Transverse colon (tissue), 4 donors: Measurements from ENCODE around the gene SLC6A17.

Experiments
- POLR2AphosphoS5 ChIP-seq, 3 donors: sonication (generic); formaldehyde crosslinking; IDR thresholded peaks; one replicate each; pipeline ENCODE4 v1.6.1; 2016; ENCODE audit warnings: antibody characterized with exemption in 3 of 3
- TF ChIP-seq, protein P1 (sequence below), 5 experiments: fragments of 200-600 bp in 3 of 5; fragments of 450-650 bp in 2 of 5; sonication (generic) in 3 of 5; IDR thresholded peaks; 1 replicate in 2 of 5; 2 replicates in 3 of 5; pipeline ENCODE4 v1.5.1; 2016 to 2017; ENCODE audit warnings: antibody characterized with exemption in 5 of 5, inconsistent platforms in 3 of 5, mild to moderate bottlenecking in 2 of 5, moderate library complexity in 1 of 5

DNA sequence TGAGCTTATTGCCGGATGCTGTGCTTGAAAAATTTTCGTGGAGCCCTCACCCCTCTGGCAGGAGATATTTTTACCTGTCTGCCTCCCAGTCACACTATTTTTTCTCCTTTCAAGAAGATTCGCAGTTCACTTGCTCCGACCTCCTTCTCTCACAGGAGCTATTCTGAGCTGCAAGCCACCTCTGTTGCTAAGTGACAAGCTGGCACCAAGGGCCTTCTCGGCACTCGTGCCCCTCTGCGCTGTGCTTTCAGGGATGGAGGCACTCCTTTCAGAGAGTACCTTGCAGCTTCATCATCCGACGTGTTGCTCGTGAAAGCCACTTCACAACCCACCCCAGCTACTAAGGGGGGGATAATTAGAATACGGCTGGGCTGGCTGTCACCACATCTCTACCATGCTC is 11.6 kb downstream of the SLC6A17 start:
- no peak for TF ChIP-seq POLR2AphosphoS5 (IDR thresholded peaks at IDR 0.05)
- TF ChIP-seq, protein P1, sequence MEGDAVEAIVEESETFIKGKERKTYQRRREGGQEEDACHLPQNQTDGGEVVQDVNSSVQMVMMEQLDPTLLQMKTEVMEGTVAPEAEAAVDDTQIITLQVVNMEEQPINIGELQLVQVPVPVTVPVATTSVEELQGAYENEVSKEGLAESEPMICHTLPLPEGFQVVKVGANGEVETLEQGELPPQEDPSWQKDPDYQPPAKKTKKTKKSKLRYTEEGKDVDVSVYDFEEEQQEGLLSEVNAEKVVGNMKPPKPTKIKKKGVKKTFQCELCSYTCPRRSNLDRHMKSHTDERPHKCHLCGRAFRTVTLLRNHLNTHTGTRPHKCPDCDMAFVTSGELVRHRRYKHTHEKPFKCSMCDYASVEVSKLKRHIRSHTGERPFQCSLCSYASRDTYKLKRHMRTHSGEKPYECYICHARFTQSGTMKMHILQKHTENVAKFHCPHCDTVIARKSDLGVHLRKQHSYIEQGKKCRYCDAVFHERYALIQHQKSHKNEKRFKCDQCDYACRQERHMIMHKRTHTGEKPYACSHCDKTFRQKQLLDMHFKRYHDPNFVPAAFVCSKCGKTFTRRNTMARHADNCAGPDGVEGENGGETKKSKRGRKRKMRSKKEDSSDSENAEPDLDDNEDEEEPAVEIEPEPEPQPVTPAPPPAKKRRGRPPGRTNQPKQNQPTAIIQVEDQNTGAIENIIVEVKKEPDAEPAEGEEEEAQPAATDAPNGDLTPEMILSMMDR (IDR thresholded peaks at IDR 0.05), result no peak
